GM21619 (cell line): ENCODE data around the gene DCC.

Experiments
- ATAC-seq: cut with Tn5 transposase; IDR thresholded peaks from one replicate; pipeline ENCODE4 v1.9.1; 2021; ENCODE audit not compliant: unreplicated experiment

DCC gene

DNA sequence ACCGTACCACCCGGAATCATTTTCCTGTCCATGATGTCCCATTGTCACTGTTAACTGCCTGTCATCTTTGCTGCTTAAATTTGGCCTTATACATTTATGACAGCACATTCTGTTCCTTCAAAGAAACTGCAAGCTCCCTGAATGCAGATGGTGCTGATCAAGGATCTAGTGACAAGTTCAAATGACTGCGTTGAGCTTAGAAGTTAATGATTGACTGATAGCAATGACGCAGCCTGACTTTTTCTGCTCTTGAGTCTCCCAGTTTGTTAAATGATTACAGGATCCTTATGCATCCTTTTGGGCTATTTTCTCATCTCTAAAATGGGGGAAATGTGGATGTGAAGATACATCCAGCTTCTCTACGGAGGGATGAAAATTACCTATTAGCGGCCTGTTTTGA is 159.0 kb downstream of the DCC start:
- ATAC-seq, result no peak

DNA sequence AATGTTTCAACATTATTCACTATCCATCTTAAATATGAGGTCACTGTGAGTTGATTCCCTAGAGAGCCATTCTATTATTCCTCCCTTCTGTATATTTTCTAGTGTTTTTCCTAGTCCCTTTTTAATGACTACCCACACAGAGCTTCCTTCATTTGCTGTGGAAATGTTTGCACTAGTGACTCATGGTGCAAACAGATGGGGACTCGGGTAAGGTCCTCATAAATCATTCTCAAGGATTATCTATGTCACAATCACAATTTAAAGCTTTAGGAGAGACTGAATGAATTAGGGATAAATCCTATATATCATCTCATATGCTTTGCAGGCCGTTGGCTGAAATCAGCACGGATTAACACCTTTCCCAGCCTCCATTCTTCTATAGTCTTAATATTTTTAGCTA is 159.6 kb downstream of the DCC start:
- ATAC-seq, result no peak

DNA sequence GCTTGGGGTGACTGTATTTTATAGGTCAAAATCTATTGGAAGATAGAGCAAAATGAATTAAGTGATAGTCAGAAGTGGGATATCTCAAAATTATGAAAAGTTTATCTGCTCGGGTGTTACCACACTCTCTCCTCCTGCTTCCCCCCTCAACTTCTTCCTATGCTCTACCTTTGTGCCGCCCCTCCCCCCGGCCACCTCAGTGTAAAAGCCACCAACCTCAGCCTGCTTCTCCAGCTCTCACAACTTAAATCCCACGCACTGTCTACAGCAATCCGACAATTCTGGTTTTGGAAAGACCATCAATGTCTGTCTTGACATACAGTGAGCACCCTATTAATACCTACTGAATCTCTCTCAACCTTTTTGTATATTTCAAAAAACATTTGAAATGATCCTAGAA is 164.6 kb downstream of the DCC start:
- ATAC-seq, result no peak

DNA sequence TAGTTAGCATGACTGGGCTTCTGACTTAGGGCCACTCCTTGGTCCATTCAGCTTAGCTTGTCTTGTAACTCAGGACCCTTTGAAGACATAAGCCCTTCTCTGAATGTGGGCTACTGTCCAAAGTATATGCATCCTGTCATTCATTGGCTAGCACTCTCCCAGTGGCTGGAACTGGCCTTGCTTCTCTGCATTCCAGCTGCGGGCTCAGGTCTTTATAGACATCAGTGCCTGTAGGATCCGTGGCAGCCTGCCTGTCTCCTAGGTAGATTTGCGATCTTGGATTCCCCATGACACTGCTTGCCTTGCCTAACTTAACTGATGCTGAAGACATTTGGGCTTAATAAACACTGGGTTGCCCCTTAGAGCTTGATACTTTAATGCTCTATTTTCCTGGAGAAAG is 170.1 kb downstream of the DCC start:
- ATAC-seq, result no peak

DNA sequence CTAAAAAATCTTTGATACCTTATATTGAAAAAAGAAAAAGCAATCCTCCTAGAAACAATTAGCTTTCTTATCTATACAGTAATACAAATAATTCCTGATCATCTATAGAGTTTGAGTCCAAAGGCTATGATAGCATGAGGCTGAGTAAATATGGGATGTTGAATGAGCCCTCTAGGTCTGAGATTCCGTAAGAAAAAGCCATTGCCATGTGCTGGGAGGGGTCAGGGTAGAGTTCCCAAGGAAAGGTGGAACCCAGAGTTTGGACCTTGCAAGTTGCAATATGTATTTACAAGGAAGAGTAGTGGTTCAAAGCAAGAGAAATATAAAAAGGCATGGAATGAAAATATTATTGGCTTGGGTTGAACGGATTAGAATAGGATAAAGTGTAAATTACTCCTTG is 178.1 kb downstream of the DCC start:
- no peak for ATAC-seq

DNA sequence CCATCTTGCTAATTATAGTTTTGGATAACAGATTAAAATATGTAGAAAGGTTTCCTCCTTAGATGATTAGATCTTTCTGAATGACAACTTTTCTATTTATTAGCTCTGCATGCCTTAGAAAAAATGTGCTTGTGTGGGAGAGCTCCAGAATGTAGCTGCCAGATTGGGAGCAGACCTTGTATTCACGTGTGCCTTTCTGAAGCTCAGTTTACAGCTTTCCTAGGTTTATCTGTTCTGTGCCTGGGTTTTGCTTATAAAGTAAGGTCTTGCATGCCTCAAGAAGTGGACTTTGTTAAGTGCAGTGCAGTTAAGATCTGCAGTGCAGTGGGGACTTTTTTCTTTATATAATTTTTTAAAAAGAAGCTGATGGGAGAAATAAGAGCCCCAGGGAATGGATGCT is 179.0 kb downstream of the DCC start:
- no peak for ATAC-seq

DNA sequence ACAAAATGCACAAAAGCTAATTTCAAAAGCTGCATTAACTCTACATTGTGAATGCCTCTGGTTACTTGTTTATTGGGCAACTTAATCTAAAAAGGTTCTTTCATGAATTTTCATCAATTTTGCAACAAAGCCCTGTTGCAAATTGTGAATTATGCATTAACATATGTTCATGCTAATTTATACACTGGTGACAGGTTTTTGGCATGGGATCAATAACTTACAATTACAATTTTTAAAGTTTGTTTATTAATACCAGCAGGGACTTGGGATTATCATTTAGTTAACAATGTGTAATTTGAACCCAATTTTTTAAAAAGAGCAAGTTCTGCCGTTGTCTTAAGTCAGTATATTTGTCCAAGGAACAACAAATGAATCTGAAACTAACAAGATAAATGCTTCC is 183.6 kb downstream of the DCC start:
- no peak for ATAC-seq

DNA sequence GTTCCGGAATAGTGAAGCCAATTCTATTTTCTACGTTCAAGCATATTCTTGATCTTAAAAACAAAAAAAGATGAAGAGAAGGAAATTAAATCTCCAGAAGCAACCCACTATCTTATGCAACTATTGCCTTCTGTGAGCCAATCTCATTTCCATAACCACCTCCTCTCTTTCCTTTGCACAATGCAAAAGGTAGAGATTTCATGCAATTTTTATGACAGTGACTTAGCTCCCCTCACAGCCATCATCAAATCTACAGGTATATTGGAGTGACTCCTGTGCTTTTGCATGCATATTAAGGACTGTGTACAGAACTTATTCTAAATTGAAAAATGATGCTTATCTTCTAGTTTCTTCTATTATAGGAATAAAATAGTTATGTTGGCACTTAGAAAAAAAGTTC is 191.8 kb downstream of the DCC start:
- no peak for ATAC-seq

DNA sequence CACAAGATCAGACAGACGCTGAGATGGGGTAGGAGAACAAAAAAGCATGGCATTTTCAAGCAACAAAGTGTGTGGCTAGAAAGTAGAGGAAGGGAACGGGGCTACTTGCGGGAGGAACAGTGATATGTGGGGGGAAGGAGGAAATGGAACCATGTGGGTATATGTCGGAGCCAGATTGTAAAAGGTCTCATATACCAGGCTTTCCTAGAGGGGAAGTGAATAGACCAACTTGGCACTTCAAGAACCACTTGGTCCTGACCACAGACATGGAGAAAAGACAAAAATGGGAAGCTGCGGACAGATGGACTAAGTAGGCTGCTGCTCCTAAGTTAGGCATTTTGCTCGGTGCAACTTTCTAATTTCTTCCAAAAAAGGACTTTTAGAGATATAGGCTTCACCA is 196.0 kb downstream of the DCC start:
- no peak for ATAC-seq

DNA sequence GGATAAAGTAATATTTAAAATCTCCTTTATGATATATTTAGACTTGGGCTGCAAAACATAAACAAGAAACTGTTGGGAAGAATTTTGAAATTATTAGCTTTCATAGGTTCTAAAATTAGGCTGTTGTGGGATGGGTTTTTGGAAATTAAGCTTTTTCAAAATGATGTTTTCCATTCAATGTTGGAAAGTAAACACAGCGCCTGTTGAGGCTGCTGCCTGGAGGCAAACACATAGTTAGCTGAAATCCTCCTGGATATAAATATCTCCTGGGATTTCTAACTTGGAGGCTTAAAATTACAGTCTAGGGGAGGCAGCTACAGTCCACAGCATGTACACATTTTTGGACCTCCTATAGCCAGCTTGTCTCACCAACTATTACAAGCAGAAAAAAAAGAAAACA is 197.3 kb downstream of the DCC start:
- ATAC-seq, result no peak

DNA sequence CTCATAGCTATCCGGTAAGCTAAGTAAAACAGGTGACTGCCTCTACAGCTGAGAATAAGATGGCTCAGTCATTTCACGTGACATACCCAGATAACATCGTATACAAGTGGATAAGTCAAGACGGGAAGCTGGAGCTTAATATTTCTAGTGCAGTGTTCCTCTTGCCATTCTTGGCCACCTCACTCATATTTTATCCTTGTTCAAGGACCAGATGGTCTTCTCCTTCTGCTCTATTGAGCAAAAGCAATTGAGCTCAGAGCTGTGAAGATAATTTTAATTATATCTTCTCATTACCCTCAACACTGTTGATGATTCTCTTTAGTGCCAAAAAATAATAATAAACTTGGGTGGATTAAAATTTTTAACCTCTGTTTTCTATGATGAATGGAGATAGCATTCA is 201.1 kb downstream of the DCC start:
- no peak for ATAC-seq

DNA sequence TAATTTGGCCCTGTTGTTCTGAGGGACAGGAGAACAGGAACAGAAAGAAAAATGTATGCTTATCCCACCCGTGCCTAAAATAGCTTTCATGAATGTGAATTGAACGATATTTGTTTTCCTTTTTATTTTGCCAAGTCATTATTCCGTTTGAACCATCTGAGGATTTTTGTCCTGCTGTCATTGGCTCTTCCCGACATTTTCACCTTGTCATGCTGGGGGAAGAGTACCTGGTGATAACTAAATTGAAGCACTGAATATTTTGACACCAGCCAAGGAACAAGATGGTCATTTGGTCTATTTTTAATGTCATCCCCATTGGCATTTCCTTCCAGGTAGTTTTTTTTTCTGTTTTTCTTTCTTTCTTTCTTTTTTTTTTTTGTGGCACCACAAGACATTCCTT is 204.1 kb downstream of the DCC start:
- no peak for ATAC-seq

DNA sequence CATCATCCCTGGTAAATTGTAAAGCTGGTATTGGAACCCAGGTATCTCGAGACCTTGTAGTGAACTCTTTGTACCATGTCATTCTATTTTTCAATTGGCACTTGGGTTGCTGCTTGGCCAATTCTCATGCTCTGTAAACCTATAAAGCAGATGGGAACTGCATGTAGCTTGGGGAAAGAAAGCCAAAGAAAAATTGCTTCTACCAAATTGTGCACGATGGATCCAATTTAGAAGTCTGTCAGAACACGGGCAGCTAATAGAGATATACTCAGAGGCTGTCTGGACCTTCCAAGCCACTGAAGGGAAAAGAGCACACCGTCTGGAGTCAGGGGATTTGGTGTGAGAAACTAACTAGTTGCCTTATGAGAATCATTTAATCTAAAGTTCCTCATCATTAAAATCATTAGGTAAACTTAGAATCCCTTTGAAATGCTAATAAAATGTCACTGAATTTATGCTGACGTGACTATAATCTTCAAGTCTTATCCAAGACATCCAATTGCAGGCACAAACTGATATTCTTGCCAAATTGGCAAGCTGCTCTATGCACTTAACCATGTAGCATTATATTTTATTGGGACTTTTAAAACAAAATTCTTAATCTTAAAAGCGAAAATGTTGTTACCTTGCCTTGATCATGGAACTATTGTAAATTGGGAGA is 206.8 kb downstream of the DCC start:
- no peak for ATAC-seq

DNA sequence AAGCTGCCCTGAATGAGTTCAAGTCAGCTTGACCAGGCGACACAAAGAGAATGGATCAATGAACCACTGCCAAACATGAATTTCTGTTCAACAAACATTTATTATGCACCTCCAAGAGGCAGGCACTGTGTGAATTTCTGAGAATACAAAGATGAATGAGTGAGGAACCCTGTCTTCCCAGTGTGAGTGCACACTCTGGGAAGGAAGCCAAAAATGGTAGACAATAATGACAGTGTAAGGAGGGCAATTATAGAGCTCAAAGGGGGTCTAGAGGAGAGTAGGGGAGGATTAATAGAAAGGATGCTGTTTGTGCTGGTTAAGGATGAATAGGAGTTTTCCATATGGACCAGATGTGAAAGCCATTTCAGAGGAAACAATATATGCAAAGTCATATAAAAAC is 213.4 kb downstream of the DCC start:
- ATAC-seq, result no peak

DNA sequence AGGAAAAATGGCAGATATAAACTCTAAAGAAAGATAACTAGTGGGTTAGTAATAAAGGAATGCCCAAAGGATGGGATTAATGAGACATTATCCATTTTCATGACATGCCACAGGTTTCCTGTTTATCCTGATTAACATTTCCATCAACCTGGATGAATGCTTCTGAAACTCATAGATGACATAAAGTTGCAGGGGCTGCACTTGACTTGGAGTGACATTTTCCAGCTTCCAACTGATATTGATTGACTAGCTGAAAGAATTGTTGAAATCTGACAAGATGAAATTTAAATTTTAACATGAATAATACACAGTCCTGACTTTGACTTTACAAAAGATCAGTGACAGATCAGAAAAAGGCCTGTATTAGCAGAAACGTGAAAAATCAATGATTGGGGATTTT is 214.2 kb downstream of the DCC start:
- ATAC-seq, result no peak

DNA sequence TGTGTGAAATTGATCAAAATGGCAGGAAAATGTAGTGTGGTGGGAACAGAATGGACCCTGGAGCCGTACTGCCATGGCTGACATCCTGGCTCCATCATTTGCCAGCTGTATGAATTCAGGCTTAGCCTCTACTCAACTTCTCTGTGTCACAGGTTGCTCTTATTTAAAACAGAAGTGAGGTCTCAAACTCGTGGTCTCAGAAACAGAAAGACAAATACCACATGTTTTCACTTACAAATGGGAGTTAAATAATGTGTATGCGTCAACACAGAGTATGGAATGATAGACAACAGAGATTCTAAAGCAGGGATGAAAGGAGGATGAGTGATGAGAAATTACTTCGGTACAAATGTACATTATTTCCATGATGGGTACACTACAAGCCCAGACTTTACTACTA is 227.4 kb downstream of the DCC start:
- no peak for ATAC-seq

DNA sequence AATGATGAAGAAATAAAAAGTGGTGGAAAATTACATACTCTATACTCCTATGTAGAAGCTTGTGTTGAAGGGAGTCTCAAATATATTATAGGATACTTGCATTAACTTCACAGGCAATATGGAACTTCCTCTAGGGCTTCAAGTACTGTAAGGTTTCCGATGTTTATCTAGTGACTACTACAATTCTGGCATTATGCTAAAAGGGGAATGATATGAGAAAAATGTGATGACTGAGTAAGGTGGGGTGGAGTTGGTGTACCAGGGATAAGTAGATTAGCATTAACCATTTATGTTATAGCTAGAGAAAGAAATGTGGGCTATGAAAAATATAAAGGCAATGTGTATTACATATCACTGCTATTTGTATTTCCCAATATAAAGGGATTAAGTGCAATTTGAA is 229.5 kb downstream of the DCC start:
- ATAC-seq, result no peak

DNA sequence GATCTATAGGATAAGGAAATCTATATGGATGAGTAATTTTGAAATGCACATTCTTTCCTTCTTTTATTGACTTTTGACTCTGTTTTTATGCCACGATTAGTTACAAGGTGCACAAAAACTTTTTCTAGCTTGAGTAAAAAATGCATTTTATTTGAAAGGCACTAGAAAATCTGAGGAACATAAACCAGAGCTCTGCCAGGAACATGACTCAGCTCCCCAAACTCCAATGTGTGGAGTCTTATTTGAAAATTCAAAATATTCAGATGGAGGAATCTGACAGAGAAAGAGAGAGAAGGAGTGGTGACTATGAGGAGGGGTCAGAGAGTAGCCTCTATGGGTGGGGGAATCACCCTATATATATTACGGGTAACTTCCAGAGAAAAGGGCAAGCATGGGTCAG is 231.0 kb downstream of the DCC start:
- ATAC-seq, result no peak

DNA sequence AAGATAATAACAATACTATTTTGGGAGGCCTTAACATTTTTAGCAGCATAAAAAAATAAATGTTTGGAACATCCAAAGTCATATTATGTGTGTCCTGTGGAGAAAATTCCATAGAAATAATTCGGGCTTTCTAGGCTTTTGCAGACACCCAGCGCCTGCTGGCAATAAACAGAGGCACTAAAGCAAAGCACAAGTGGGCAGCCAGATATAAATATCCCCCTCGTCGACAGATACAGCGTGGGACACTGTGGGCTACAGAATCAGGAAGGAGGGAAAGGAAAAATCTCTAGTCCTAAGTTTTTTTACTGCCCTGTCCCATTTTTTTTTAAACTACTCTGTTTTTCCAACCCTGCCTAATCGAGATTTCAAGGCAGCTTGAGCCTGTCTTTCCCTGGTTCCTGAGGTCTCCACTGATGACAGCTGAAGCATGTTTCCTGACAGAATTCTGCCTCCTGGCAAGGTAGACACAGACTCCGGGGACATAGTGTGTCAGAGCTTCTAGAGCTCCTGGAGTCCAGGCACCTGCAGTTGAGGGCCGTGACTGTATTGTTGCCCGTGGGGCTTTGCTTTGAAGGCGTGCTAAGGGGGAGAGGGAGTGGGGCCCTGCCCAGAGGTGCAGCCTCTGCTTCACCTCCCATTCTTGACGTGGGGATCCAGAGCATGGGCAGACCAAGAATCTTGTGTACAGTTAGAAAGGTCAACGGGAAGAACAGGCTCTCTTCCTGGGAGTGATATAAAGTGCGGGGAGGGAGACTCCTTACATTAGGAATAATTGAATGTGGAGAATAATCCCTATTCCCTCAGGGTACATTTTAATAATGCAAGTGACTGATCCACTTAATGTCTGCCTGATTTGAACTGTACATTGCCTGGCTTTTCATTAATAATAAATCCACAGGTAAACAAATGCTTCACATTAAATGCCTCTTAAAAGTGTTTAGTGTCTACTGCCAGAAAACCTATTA is 232.3 kb downstream of the DCC start:
- ATAC-seq, result no peak

DNA sequence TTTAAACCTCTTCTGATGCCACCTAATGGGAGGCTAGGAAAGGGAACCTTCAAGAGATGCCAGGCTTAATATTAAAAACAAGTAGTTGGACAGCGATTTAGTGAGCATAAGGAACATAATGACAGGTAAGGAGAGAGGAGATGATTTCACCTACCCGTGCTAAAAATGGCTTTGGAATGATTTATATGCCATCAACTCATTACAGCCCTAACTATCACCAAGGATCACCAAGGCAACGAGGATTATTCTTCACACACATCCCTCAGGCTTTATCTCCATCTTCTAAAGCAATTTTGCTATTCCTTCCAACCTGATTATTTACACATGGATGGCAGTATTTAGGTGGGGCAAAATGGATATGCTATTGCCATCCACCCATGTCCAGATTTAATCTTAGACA is 237.8 kb downstream of the DCC start:
- no peak for ATAC-seq

DNA sequence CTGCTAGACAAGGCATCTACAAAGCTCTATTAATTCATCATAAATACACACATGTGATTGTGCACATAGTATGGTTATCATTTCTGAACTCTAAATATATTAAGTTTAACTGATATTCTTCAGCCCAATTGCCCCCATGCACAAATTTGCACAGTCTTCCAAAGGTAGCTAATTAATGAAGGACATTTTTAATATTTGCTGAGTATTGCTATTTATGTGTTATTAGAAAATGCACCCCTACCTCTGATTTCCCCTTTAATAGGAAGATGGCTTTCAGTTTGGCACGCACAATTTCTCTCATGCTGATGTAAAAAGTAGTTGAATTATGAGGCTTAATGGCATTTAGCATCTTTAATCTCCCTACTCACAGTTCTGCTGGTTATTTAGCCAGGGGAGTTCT is 242.1 kb downstream of the DCC start:
- no peak for ATAC-seq

DNA sequence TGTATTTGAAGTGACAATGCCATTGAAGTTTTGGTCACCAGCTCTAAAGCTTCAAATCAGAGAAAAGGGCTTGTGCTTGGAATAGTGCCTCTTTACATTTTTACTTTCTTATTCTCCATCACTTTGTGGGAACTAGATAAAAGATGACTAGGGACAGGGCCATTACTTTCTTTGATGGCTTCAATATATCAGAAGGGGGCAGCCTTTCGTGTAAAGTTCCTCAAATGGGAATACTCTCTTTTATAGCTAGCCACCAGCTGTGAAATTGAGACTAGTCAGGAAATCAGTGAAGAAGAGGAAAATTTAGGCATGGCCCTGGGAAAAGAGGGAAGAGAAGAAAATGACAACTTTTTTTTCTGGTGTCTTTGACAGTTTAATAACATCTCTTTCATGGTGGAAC is 242.5 kb downstream of the DCC start:
- no peak for ATAC-seq

DNA sequence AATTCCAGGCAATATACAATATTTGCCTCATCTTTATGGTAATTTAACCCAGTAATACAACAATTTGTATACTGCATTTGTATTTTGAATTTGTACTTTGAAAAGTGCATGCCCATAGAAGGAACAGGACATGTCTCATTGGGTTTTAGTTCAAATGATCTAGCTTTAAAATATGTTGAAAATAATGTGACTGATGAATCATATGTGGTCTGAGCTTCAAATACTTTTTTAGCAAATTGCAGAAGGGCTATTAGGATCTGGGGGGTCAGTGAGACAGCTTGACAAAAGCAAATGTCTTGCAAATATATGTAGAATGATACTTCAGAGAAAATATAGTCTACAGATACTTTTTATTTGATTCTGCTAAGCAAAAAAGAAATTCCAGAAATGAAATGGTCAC is 248.9 kb downstream of the DCC start:
- ATAC-seq, result no peak
